Gastrocnemius medialis (tissue), 4 donors: ENCODE measurements around the gene ARHGAP12. TPM values are rescaled to one million over a fixed set of nuclear protein-coding genes. Genes with fewer than 3 reads are reported as not detected.

ENCODE experiments used
- ATAC-seq, 2 donors: fragments of 150-250 bp; one replicate each; pipeline ENCODE4 v1.9.1; 2016
- DNase-seq, 2 donors: peaks; one replicate each; pipeline ENCODE4 v3.0.0-alpha.2; 2019
- H3K27ac ChIP-seq, 4 donors: fragments of 200-600 bp; sonication (generic); 1 replicate in 1 of 4; 2 replicates in 3 of 4; pipeline ENCODE4 v1.5.1; 2016 to 2018; ENCODE audit warnings: mild to moderate bottlenecking in 2 of 4, moderate library complexity in 1 of 4
- H3K27me3 ChIP-seq, 3 donors: fragments of 200-600 bp; sonication (generic) in 2 of 3; 1 replicate in 1 of 3; 2 replicates in 2 of 3; pipeline versions ENCODE4 v1.5.1 to v1.6.0; 2016 to 2019; ENCODE audit warnings: mild to moderate bottlenecking in 1 of 3, moderate library complexity in 1 of 3
- H3K36me3 ChIP-seq, 2 donors: fragments of 200-600 bp; sonication (generic) in 1 of 2; one replicate each; pipeline ENCODE4 v1.5.1; 2017 to 2018
- H3K4me1 ChIP-seq, 2 donors: fragments of 200-600 bp; sonication (generic) in 1 of 2; one replicate each; pipeline ENCODE4 v1.5.1; 2016 to 2017; ENCODE audit warnings: mild to moderate bottlenecking in 2 of 2
- H3K4me3 ChIP-seq, 4 donors: fragments of 200-600 bp; sonication (generic) in 3 of 4; 1 replicate in 1 of 4; 2 replicates in 3 of 4; pipeline ENCODE4 v1.5.1; 2016 to 2019; ENCODE audit warnings: mild to moderate bottlenecking in 2 of 4
- H3K9me3 ChIP-seq, 3 donors: fragments of 200-600 bp; sonication (generic) in 2 of 3; 1 replicate in 1 of 3; 2 replicates in 2 of 3; pipeline ENCODE4 v1.5.1; 2016 to 2019
- CTCF ChIP-seq, 5 experiments: fragments of 450-650 bp in 3 of 5; fragments of 200-600 bp in 2 of 5; sonication (generic) in 2 of 5; IDR thresholded peaks in 4 of 5; conservative IDR thresholded peaks in 1 of 5; 1 replicate in 4 of 5; 2 replicates in 1 of 5; pipeline ENCODE4 v1.5.1; 2016 to 2019; ENCODE audit warnings: antibody characterized with exemption in 5 of 5, mild to moderate bottlenecking in 3 of 5, moderate library complexity in 3 of 5
- POLR2A ChIP-seq, 2 donors: fragments of 450-650 bp; IDR thresholded peaks; one replicate each; pipeline ENCODE4 v1.6.1; 2017; ENCODE audit warnings: antibody characterized with exemption in 2 of 2, mild to moderate bottlenecking in 2 of 2, moderate library complexity in 2 of 2
- in situ Hi-C, 4 donors: fragments of 200-750 bp; cut with MboI; loops; one replicate each; pipeline versions ENCODE4 v1.15.0 to v1.8.0; 2017; ENCODE audit warnings: low sequenced_read_pairs in 4 of 4
- intact Hi-C: fragments of 100-400 bp; cut with DNase I; formaldehyde crosslinking; loops from one replicate; pipeline ENCODE4 v1.15.1; 2023; ENCODE audit warnings: low total_unique reads
- total RNA-seq, 4 donors: library from RNA; depleted of rRNA; stranded (reverse); fragments of >200 nt; gene quantifications; one replicate each; pipeline versions ENCODE4 v1.1.0 to v1.2.3, GENCODE V29; 2016

The ARHGAP12 gene
- total RNA-seq, 4 donors from 2014 or later, result 17.0 to 34.3 (median 21.6) TPM

GRCh38 chr10:31945392-31945791, 16.8 kb upstream of the ARHGAP12 start:
- Histone ChIP-seq H3K27me3 (no peaks in the 10 kb centered on the region), H3K4me1 (peaks cover 0 to 17% of the 10 kb centered on the region in 2 donors), H3K4me3 (no peak overlapping the region), H3K9me3 (no peaks in the 10 kb centered on the region), H3K36me3 (no peaks in the 10 kb centered on the region), H3K27ac (no peak overlapping the region)
- DNase-seq, result no peak
- intact Hi-C loops, result no loop called here
- in situ Hi-C loops, result loop anchor here in 1 of 4 donors (5.0 kb wide), 1 partner anchor 83 kb away; no protein-coding TSS in a partner anchor
- TF ChIP-seq CTCF (IDR thresholded peaks at IDR 0.05 in 4 of 5, conservative IDR thresholded peaks at IDR 0.05 in 1 of 5) (no peak), POLR2A (IDR thresholded peaks at IDR 0.05) (no peak)
- ATAC-seq, result no peak

- H3K36me3 ChIP-seq, result no peaks in the 10 kb centered on the region
- TF ChIP-seq POLR2A (IDR thresholded peaks at IDR 0.05), result no peak
- no peak for TF ChIP-seq CTCF (IDR thresholded peaks at IDR 0.05 in 4 of 5, conservative IDR thresholded peaks at IDR 0.05 in 1 of 5)
- H3K4me3 ChIP-seq, result no peak overlapping the region
- DNase-seq, result no peak
- no peaks in the 10 kb centered on the region for H3K9me3 ChIP-seq
- intact Hi-C loops (no loop called here), in situ Hi-C loops (no loop called here)
- peaks cover 0 to 17% of the 10 kb centered on the region in 2 donors for H3K4me1 ChIP-seq
- H3K27ac ChIP-seq, result no peak overlapping the region
- ATAC-seq, result no peak
- no peaks in the 10 kb centered on the region for H3K27me3 ChIP-seq
These were observed 15.4 kb upstream of the ARHGAP12 start for GRCh38 chr10:31944071-31944433.

- Histone ChIP-seq H3K27me3 (no peaks in the 10 kb centered on the region), H3K4me1 (peaks cover 0 to 17% of the 10 kb centered on the region in 2 donors), H3K9me3 (no peaks in the 10 kb centered on the region), H3K4me3 (no peak overlapping the region), H3K36me3 (no peaks in the 10 kb centered on the region), H3K27ac (no peak overlapping the region)
- ATAC-seq, result no peak
- no peak for DNase-seq
- intact Hi-C loops, result no loop called here
- in situ Hi-C loops, result no loop called here
- TF ChIP-seq POLR2A (IDR thresholded peaks at IDR 0.05) (no peak), CTCF (IDR thresholded peaks at IDR 0.05 in 4 of 5, conservative IDR thresholded peaks at IDR 0.05 in 1 of 5) (no peak)
These were observed 14.3 kb upstream of the ARHGAP12 start for GRCh38 chr10:31942892-31943291.

GRCh38 chr10:31942435-31942834, 13.8 kb upstream of the ARHGAP12 start:
- intact Hi-C loops, result no loop called here
- peaks cover 0 to 17% of the 10 kb centered on the region in 2 donors for H3K4me1 ChIP-seq

More at GRCh38 chr10:31942435-31942834, 13.8 kb upstream of the ARHGAP12 start:
- no peaks in the 10 kb centered on the region for H3K9me3 ChIP-seq
- H3K4me3 ChIP-seq, result no peak overlapping the region
- TF ChIP-seq CTCF (IDR thresholded peaks at IDR 0.05 in 4 of 5, conservative IDR thresholded peaks at IDR 0.05 in 1 of 5) (no peak), POLR2A (IDR thresholded peaks at IDR 0.05) (no peak)
- H3K27ac ChIP-seq, result no peak overlapping the region
- DNase-seq, result no peak
- H3K36me3 ChIP-seq, result no peaks in the 10 kb centered on the region
- H3K27me3 ChIP-seq, result no peaks in the 10 kb centered on the region
- ATAC-seq, result no peak
- in situ Hi-C loops, result no loop called here
